Measurements from ENCODE around the gene CDHR5. TPM values are rescaled to one million over a fixed set of nuclear protein-coding genes. Genes with fewer than 3 reads are reported as not detected.

Gene CDHR5
- polyA plus RNA-seq, 4 donors, result 24.9 to 49.2 (median 41.9) TPM

DNA sequence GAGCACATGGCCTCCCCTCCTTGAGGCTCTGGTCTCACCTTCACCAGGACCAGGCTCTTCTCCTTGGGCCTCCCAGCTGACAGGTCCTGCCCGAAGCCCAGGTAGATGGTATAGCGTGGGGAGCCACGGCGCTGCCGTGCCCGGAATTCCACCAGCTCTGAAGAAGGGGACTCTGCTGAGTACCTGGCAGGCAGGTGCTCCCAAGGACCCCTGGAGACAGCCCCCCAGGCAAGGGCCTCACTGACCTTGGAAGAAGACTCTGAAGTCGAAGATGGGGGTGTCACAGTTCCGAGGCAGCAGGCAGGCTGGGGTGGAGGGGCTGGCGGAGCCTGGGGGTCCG, 11.8 kb downstream of the CDHR5 start:
- no peak for DNase-seq (ENCODE audit: low read depth in 4 of 4, low spot score in 2 of 4)

DNA sequence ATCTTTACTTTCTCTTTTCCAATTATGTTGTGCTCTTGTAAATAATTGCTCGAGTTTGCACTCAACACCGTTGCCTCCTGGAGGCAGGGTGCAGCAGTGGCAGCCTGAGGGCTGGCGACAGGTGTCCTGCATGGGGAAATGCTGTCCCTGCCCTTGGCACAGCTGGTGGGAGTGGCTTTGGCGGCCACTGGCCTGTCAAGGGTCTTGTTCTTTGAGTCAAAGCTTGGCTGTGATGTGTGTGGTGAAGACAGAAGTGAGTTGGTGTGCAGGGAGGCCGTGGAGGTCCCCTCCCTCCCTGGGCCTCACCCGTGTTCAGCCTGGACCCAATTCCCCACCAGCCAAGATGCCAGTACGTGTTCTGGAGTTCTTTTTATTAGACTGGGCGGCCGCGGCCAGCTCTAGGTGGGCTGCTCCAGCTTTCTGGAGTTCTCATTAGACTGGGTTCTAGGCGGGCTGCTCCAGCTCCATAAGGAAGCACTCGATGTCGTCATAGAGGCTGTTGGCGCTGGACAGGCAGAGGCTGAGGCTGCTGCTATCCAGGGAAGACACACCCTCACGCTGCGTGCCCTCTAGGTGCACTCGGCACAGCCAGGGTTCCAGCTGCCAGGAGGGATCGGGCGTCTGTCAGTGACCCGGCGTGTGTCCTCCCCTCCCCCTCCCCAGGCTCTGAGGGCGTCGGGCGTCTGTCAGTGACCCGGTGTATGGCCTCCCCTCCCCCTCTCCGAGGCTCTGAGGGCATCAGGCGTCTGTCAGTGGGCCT, 12.4 kb downstream of the CDHR5 start:
- no peak for DNase-seq (ENCODE audit: low read depth in 4 of 4, low spot score in 2 of 4)

DNA sequence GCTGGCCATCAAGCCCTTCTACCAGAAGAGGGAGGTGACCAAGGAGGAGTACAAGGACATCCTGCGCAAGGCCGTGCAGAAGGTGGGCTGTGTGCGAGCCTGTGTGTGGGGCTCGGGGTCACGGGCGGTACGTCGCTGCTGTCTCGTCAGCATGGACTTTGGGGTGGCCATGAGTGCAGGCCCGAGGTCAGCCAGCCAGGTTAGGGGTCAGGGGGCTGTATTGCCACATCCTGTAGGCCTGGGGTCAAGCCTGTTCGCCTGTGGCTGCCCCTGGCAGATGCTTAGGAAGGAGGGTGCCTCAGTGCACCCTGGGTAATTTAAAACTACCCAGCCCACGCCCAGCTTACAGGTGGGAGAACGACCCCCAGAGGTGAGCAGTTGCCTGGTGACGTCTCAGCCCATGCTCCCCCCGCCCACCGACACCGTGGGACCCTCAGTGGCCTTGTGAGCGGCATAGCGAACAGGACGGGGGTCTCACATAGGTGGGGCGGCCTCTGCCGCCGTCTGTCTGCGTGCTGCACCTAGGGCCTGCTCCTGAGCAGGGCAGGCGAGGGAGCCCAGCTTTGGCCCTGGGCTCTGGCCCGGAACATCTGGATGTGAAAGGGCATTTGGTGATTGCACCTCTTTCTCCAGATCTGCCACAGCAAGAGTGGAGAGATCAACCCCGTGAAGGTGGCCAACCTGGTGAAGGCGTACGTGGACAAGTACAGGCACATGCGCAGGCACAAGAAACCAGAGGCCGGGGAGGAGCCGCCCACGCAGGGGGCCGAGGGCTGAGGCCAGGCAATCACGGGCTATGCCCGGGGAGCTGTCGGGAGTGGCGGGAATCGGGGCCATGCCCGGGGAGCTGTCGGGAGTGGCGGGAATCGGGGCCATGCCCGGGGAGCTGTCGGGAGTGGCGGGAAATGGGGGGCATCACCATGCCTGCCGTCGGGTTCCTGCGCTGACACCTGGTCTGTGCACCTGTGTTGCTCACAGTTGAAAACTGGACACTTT, 13.5 kb downstream of the CDHR5 start:
- no peak for DNase-seq (ENCODE audit: low read depth in 4 of 4, low spot score in 2 of 4)

DNA sequence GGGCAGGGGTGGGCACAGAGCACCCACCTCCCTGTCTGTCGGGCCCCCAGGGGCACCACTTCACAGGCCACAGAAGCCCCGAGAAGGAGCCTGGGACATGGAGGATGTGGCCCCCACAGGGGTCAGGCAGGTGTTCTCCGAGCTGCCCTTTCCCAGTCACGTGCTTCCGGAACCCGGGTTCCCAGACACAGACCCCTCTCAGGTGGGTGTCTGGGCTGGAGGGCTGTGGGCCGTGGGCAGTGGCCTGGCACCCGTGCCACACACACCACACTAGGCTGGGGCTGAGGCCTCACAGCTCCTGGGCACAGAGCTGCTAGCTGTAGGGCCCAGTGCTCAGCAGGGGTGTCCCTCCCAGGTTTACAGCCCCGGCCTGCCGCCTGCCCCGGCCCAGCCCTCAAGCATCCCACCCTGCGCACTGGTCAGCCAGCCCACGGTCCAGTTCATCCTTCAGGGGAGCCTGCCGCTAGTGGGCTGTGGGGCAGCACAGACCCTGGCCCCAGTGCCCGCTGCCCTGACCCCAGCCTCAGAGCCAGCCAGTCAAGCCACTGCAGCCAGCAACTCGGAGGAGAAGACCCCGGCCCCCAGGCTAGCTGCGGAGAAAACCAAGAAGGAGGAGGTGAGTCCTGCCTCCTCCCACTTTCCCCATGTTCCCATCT, 14.5 kb downstream of the CDHR5 start:
- DNase-seq (ENCODE audit: low read depth in 4 of 4, low spot score in 2 of 4), result no peak

DNA sequence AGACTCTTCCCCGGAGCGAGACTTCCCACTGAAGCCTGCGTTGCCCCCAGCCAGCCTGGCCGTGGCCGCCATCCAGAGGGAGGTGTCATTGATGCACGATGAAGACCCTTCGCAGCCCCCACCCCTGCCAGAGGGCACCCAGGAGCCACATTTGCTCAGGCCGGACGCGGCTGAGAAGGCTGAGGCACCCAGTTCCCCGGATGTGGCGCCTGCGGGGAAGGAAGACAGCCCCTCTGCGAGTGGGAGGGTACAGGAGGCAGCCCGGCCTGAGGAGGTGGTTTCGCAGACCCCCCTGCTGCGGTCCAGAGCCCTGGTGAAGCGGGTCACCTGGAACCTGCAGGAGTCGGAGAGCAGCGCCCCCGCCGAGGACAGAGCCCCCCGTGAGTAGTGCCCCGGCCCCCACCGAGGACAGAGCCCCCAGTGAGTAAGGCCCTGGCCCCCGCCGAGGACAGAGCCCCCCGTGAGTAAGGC, 15.4 kb downstream of the CDHR5 start:
- DNase-seq (ENCODE audit: low read depth in 4 of 4, low spot score in 2 of 4), result no peak

DNA sequence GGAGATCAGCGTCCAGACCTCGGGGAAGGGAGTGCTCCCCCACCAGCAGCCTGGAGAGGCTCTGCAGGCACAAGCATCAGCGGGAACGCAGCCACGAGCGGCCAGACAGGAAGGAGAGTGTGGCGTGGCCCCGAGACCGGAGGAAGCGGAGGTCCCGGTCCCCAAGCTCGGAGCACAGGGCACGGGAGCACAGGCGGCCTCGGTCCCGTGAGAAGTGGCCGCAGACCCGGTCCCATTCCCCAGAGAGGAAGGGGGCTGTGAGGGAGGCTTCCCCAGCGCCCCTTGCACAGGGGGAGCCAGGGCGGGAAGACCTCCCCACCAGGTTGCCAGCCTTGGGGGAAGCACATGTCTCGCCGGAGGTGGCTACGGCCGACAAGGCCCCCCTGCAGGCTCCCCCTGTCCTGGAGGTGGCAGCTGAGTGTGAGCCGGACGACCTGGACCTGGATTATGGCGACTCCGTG, 15.9 kb downstream of the CDHR5 start:
- DNase-seq (ENCODE audit: low read depth in 4 of 4, low spot score in 2 of 4), result no peak

DNA sequence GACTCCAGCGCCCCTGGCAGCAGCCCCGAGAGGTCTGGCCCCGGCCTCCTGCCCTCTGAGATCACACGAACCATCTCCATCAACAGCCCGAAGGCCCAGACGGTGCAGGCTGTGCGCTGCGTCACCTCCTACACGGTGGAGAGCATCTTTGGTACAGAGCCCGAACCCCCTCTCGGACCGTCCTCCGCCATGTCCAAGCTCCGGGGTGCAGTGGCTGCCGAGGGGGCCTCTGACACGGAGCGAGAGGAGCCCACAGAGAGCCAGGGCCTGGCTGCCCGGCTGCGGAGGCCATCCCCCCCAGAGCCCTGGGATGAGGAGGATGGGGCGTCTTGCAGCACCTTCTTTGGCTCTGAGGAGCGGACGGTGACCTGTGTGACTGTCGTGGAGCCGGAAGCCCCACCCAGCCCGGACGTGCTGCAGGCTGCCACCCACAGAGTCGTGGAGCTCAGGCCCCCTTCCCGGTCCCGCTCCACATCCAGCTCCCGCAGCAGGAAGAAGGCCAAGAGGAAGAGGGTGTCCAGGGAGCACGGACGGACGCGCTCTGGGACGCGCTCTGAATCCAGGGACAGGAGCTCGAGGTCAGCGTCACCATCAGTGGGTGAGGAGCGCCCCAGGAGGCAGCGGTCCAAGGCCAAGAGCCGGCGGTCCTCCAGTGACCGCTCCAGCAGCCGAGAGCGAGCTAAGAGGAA, 16.6 kb downstream of the CDHR5 start:
- no peak for DNase-seq (ENCODE audit: low read depth in 4 of 4, low spot score in 2 of 4)

DNA sequence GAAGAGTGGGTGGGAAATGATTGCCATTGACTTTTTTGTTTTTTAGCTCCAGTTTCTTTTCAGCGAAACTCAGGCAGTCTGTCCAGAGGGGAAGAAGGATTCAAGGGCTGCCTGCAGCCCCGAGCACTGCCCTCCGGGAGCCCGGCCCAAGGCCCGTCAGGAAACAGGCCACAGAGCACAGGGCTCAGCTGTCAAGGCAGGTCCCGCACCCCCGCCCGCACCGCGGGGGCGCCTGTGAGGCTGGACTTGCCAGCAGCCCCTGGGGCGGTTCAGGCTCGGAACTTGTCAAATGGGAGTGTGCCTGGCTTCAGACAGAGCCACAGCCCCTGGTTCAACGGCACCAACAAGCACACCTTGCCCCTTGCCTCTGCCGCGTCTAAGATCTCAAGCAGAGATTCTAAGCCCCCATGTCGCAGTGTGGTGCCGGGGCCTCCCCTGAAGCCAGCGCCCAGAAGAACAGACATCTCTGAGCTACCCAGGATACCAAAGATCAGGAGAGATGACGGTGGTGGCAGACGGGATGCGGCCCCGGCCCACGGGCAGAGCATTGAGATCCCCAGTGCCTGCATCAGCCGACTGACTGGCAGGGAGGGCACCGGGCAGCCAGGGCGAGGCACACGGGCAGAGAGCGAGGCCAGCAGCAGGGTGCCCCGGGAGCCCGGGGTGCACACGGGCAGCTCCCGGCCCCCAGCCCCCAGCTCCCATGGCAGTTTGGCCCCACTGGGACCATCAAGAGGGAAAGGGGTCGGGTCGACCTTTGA, 17.6 kb downstream of the CDHR5 start:
- no peak for DNase-seq (ENCODE audit: low read depth in 4 of 4, low spot score in 2 of 4)

DNA sequence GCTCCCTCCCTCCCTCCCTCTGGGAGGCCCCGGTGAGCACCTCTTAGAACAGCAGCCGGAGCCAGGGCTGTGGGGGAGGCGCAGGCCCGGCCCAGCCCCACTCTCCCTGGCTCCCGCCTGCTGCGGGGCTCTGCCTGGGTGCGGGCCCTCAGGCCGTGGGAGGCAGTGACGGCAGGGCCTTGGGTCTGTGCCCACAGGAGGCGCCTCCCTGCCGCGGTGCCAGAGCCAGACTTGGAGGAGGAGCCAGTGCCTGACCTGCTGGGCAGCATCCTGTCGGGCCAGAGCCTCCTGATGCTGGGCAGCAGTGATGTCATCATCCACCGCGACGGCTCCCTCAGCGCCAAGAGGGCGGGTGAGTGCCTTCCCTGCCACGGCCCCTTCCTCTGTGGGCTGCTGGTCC, 18.5 kb downstream of the CDHR5 start:
- no peak for DNase-seq (ENCODE audit: low read depth in 4 of 4, low spot score in 2 of 4)

DNA sequence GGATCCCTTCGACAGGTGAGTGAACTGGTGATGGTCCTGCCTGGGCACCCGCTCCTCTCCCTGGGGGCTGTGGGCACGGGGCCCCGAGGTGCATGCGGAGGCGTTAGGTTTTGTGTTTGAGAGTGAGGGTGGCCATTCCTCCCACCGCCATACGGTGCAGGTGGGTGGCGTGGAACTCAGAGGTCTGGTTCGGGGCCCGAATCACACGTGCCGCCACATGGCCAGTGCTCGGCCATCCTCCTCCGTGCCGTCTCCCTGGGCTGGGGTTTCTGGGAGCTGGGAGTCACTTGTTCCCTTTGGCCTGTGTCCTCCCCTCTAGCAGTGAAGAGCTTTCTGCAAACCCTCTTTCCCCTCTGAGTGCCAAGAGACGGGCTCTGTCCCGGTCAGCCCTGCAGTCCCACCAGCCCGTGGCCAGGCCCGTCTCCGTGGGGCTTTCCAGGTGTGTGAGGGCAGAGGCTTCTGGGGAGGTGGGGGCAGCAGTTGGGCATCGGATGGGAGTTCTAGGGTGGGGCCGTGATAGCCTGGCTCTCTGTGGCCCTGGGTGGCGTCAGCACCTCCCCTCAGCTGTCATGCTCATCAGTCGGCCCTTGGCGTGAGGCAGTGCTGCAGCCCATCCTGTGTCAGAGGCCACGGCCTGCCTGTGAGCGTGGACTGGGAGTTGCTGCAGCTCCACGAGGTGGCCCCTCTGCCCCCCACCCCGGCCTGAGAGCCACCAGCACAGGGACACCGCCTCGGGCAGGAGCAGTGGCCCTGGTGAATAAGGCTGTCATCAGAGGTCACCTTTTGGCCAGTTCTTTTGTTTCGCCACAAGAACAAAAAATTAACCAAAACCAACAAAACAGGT, 19.2 kb downstream of the CDHR5 start:
- no peak for DNase-seq (ENCODE audit: low read depth in 4 of 4, low spot score in 2 of 4)

DNA sequence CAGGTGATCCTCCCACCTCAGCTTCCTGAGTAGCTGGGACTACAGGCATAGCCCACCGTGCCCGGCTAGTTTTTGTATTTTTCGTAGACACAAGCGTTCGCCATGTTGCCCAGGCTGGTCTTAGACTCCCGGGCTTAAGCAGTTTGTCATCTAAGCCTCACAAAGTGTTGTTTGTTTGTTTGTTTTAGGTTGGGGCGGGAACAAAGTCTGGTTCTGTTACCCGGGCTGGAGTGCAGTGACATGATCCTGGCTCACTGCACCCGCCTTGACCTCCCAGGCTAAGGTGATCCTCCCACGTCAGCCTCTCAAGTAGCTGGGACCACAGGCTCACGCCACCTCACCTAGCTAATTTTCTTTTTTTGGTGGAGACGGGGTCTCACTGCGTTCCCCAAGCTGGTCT, 21.6 kb downstream of the CDHR5 start:
- DNase-seq (ENCODE audit: low read depth in 4 of 4, low spot score in 2 of 4), result no peak

DNA sequence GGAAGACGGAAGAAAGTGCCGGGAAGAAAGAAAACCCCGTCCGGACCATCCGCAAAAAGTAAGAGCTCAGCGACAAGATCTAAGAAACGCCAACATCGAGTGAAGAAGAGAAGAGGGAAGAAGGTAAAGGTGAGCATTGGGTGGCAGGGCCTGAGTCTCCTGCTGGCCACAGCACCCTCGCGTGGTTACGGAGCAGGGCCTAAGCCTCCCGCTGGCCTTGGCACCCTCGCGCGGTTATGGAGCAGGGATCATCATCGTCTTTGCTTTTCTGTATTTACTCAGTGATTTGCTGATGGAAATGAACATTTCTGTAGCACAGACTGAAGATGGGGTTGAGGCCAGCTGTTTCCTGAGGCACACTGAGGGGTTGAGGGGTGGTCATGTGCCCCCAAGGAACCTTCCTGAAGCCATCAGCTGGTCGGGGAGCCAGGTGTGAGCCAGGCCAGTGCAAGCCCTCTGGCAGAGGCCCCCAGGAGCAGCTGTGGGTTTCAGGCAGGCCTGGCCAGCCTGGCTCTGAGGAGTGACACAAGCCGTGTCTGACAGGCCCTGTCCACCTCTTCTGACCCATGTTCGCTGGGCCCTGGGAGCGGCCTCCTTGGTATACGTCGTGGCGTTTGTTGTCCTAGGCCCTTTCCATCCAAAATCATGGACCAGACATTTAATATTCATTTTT, 23.0 kb downstream of the CDHR5 start:
- no peak for DNase-seq (ENCODE audit: low read depth in 4 of 4, low spot score in 2 of 4)

DNA sequence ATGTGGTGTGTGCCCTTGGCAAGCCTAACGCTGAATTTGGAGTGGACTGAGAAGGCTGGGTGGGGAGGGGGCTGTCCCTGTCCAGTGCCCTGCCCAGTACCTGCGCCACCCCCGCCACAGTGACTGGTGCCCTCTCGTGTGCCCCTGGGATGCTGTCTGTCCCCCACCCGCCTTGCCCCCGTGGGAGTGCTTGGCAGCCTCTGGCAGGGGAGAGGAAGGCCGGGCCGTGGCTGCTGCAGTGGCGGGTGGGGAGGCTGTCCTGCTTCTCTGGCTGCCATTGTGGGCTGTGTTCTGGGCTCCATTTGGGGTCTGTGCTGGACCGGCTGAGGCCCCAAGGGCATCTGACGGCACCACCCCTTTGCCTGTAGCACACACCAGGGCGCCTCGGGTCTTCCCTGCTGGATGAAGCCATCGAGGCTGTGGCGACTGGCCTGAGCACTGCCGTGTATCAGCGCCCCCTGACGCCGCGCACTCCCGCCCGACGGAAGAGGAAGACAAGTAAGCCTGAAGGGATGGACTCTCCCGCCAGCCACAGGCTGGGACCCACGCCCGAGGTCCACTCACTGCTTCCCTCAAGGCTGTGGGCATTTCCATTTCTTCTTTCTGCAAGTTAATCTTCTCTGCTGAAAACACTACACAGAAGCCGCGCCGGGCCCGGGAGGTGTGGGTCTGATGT, 26.6 kb downstream of the CDHR5 start:
- DNase-seq (ENCODE audit: low read depth in 4 of 4, low spot score in 2 of 4), result no peak

DNA sequence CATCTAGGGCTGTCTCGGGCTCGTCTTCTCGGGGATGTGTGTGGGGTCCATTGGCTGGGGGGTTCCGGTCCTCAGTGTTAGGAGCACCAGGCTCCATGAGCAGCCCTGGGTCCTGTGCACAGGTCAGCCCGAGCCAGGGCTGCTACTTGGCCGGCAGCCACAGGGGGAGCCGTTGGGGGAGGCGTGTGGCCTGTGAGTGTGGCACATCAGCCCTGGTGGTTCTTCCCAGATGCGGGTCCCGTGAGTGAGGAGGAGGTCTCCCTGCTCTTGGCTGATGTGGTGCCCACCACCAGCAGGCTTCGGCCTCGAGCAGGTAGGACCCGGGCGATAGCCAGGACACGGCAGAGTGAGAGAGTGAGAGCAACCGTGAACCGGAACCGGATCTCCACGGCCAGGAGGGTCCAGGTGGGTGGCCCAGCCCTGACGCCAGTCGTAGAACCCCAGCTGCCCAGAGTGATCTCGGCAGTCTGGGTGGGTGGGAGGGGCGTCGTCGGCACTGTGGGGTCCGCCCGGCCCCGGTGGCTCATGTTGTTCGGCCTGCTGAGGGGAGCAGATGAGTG, 27.5 kb downstream of the CDHR5 start:
- DNase-seq (ENCODE audit: low read depth in 4 of 4, low spot score in 2 of 4), result no peak

DNA sequence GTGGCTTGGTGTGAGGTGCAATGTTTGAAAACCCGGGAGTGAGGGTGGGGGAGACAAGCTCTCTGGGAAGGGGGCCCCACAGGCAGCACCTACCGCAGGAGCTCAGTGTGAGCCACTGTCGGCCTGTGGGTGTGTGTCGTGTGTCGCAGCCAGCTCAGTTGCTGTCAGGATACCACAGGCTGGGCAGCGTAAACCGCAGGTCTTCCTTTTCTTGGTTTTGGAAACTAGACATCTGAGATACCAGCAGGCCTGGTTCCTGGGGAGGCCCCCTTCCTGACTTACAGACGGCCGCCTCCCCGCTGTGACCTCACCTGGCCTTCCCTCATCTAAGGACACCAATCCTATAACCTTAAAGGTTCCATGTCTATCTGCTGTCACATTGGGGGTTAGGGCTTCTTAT, 28.4 kb downstream of the CDHR5 start:
- DNase-seq (ENCODE audit: low read depth in 4 of 4, low spot score in 2 of 4), result no peak

DNA sequence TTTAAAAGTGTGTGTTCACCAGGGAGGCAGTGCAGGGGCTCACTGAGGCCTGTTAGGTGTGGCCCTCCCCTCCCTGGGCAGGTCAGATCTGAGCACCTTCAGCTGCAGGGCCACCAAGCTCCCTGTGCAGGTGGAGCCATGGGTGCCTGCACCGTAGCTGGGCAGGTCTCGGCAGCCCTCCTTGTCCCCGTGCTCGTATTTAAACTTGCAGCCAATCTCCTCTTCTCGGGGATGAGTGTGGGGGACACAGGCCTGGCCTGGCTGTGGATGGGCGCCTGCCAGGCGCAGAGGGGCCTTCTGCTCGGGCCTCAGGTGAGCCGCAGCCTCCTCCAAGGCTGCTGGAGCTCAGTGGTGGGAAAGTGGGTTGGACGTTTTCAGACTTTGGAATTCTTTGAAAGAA, 29.4 kb downstream of the CDHR5 start:
- no peak for DNase-seq (ENCODE audit: low read depth in 4 of 4, low spot score in 2 of 4)

DNA sequence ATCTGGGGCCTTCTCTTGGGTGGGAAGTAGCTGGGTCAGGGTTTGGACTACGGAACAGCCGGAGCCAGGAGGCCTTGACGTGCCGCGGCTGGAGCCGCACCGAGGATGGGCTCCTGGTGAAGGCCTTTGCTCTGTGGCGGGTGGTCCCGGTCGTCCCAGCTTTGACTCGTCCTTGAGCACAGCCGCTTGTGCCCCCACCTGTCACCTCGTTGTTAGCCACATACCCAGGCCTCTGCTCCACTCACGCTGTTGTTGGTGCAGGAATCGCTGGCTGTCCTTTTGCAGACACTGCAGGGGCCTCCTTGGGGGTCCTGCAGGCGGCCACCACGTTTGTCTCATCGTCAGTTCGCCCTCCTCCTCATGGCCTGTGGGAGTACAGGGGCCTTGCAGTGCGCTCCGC, 31.4 kb downstream of the CDHR5 start:
- DNase-seq (ENCODE audit: low read depth in 4 of 4, low spot score in 2 of 4), result no peak
